ENCODE data around the gene CH25H.

GRCh38 chr10:89164920-89165319 is 42.2 kb downstream of the CH25H start:
- TF ChIP-seq CTCF (IDR thresholded peaks at IDR 0.05) (no peak), EP300 (IDR thresholded peaks at IDR 0.05) (no peak), POLR2A (IDR thresholded peaks at IDR 0.05) (no peak), POLR2AphosphoS5 (IDR thresholded peaks at IDR 0.05) (no peak)
